ENCODE measurements around the gene PBX3. TPM values are rescaled to one million over a fixed set of nuclear protein-coding genes. Genes with fewer than 3 reads are reported as not detected.

The PBX3 gene
- total RNA-seq, 1 donor = 62.4 TPM

DNA sequence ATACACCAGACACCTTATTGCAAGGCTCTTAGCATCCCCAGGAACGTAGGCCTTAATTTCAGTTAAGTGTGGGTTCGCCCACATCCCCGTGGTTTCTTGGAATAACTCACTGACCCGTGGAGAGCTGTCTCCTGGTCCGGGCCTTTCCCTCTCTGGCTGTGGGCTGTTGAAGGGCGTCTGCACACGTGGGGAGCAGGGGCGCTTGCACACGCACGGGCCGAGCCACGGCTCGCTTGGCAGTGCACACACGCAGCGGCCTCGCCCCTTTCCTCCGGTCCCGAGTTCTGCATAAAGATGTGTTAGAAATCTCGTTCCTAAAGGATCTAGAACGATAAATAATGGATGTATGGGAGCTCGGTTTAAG, 141.9 kb downstream of the PBX3 start:
- DNase-seq (ENCODE audit: low read depth) = peak; percentile 59
- H3K4me3 ChIP-seq (ENCODE audit: low read depth, low read length) = peak overlapping the region; percentile 66
- TF ChIP-seq, protein P1, sequence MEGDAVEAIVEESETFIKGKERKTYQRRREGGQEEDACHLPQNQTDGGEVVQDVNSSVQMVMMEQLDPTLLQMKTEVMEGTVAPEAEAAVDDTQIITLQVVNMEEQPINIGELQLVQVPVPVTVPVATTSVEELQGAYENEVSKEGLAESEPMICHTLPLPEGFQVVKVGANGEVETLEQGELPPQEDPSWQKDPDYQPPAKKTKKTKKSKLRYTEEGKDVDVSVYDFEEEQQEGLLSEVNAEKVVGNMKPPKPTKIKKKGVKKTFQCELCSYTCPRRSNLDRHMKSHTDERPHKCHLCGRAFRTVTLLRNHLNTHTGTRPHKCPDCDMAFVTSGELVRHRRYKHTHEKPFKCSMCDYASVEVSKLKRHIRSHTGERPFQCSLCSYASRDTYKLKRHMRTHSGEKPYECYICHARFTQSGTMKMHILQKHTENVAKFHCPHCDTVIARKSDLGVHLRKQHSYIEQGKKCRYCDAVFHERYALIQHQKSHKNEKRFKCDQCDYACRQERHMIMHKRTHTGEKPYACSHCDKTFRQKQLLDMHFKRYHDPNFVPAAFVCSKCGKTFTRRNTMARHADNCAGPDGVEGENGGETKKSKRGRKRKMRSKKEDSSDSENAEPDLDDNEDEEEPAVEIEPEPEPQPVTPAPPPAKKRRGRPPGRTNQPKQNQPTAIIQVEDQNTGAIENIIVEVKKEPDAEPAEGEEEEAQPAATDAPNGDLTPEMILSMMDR (IDR thresholded peaks at IDR 0.05; ENCODE audit: insufficient read depth, low read length) = no peak

DNA sequence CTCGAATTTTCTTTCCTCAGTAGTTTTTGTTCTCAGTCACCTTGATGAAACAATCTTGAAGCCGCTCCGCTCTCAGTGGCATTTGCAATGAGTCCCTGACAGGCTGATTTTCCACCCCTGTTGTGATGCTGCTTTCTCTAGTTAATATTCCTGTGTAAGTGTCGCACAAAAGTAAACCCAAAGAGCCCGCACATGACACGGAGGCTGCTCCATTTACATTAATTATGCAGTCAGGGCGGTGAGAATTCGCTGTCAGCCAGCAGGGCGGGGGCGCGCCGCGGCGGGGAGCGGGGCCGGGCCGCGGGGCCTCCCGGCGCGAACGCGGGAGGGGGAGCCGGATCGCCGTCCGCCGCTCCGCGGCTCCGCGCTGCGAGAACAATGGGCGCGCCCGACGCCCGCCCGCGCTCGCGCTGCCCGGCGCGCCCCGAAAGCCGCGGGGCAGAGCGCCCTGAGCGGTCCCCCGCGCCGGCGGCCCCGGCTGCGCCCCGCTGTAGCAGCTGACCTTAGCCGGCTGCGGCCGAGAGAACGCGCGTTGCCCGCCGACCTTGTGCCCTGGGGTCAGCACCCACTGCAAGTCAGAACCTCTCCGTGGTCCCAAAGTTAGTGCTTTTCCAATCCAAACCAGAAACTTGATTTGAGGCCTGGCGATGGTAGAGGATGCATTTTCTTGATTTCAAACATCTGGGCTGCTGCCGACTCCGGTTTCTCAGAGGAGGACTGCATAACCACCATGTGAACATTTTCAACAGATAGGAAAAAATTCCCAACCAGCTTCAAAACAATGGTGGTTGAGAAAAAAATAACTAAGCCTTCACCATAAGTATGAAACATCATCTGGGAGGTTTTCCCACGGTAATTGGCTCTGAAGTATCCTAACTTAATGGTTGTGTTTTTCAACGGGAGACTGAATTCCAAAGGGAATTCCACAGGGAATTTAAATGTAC, 142.6 kb downstream of the PBX3 start:
- DNase-seq (ENCODE audit: low read depth) = peak; percentile 84
- TF ChIP-seq, protein P1 (IDR thresholded peaks at IDR 0.05; ENCODE audit: insufficient read depth, low read length) = no peak

DNA sequence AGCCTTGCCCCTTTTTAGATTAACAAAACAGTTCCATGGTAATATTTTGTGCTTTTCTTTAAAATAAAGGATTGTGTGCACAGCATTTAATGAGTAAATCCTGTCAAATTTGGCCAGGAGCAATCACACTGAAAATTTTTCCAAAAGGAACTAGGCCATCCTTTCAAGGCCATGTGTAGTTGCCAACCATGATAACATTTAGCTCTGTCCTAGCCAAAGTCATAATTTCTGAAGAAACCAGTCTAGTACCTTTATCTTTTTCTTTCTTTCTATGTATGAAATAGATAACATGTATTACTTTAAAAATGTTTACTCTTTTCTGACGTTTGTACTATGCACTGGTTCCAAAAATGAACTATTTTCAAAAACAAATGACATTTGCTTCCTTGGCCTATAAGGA, 143.7 kb downstream of the PBX3 start:
- TF ChIP-seq, protein P1 (IDR thresholded peaks at IDR 0.05; ENCODE audit: insufficient read depth, low read length) = no peak
- no peak overlapping the region for H3K4me3 ChIP-seq (ENCODE audit: low read depth, low read length)
- peak; percentile 39 for DNase-seq (ENCODE audit: low read depth)

More for the DNA sequence above, 142.6 kb downstream of the PBX3 start:
- H3K4me3 ChIP-seq (ENCODE audit: low read depth, low read length) = peak overlapping the region; percentile 66

DNA sequence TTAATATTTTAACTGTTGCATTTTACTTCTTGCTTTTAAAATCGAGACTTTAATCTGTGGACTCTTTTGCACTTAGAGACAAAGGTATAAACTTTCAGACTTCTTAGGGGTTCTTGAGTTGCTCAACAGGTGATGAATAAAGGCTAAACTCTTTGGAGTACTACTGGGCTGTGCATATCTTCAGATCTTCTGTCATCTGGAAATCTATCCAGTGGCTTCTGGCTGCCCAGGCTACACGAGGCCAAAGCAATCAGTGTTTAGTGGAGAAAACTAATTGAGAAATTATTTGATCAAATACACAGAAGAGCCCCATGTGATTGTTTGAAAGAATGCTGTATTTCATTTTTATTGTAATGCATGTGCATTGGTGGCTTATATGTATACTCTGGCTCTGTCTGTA, 146.1 kb downstream of the PBX3 start:
- TF ChIP-seq, protein P1 (IDR thresholded peaks at IDR 0.05; ENCODE audit: insufficient read depth, low read length) = no peak
- H3K4me3 ChIP-seq (ENCODE audit: low read depth, low read length) = no peak overlapping the region

DNA sequence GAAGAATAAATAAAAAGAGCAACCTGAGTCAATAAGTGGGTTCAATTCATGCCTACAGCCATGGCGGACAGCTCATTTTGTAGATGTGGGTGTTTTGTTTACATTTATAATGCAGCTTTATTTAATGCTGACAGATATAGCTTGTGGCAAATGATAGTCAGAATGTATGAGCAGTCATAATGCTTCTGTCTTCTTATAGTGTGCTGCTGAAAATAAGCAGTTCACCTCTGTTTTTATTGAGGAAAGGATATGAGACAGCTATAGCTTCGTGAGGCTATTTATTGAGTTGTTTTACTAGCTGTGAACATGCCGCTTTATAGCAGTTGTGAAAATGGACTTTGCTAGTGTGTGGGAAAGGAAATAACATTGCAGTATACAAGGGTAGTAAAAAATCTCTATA, 147.4 kb downstream of the PBX3 start:
- H3K4me3 ChIP-seq (ENCODE audit: low read depth, low read length) = no peak overlapping the region
- TF ChIP-seq, protein P1 (IDR thresholded peaks at IDR 0.05; ENCODE audit: insufficient read depth, low read length) = no peak
- no peak for DNase-seq (ENCODE audit: low read depth)

More for the DNA sequence above, 146.1 kb downstream of the PBX3 start:
- DNase-seq (ENCODE audit: low read depth) = no peak

DNA sequence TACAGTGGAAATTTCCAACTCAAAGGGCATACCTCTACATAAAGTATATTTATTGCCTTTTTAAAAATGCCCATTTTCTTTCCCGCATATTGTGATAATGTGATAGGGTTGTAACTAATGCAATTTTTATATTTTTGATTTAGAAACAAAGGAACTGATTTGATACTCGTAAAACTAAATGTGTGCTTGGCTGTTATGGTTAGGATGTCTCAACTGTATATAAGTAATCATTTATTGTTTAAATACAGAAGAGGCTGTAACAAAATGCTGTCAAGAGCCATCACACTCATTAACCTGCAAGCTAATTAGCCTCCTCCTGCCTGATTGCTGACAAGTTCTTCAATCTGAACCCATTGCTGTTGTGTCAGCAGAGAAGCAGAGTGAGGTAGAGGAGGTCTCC, 149.2 kb downstream of the PBX3 start:
- TF ChIP-seq, protein P1 (IDR thresholded peaks at IDR 0.05; ENCODE audit: insufficient read depth, low read length) = no peak

More for the DNA sequence above, 149.2 kb downstream of the PBX3 start:
- H3K4me3 ChIP-seq (ENCODE audit: low read depth, low read length) = no peak overlapping the region
- DNase-seq (ENCODE audit: low read depth) = no peak
